HFF-Myc (cell line): ENCODE data around the gene MED31.
"Not testable (repeated sequence)": the region's sequence is repeated elsewhere in the genome, so short reads cannot be mapped to it uniquely, and the experiment has no call there.

ENCODE experiments used
- DNase-seq: peaks from one replicate; pipeline ENCODE4 v3.0.0-alpha.2; 2011; ENCODE audit warnings: low read depth; ENCODE audit errors: extremely low read depth
- H3K4me3 ChIP-seq: replicated peaks from 2 replicates; pipeline ENCODE4 v1.5.1; 2011; ENCODE audit warnings: low read depth, mild to moderate bottlenecking, control low read depth, low read length
- TF ChIP-seq, protein P1 (sequence below): IDR thresholded peaks from 2 replicates; pipeline ENCODE4 v1.5.1; 2012; ENCODE audit warnings: mild to moderate bottlenecking, low read depth, low read length, control low read depth; ENCODE audit errors: missing control alignments

MED31 gene

GRCh38 chr17:6695051-6695450 lies 43.6 kb upstream of the MED31 start:
- no peak for DNase-seq
- no peak overlapping the region for H3K4me3 ChIP-seq
- TF ChIP-seq, protein P1, sequence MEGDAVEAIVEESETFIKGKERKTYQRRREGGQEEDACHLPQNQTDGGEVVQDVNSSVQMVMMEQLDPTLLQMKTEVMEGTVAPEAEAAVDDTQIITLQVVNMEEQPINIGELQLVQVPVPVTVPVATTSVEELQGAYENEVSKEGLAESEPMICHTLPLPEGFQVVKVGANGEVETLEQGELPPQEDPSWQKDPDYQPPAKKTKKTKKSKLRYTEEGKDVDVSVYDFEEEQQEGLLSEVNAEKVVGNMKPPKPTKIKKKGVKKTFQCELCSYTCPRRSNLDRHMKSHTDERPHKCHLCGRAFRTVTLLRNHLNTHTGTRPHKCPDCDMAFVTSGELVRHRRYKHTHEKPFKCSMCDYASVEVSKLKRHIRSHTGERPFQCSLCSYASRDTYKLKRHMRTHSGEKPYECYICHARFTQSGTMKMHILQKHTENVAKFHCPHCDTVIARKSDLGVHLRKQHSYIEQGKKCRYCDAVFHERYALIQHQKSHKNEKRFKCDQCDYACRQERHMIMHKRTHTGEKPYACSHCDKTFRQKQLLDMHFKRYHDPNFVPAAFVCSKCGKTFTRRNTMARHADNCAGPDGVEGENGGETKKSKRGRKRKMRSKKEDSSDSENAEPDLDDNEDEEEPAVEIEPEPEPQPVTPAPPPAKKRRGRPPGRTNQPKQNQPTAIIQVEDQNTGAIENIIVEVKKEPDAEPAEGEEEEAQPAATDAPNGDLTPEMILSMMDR = no peak

DNA sequence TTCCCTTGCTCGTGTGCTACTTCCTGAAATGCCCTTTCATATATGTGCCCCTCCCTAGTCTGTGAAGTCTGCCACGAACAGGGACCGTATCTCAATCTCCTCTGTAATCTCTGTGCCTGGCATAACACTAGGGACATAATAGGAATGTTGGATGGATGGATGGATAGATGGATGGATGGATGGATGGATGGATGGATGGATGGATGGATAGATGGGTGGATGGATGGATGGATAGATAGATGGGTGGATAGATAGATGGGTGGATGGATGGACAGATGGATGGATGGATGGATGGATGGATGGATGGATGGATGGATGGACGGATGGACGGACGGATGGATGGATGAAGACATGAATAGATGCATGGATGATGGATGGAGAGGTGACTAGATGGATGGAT lies 40.6 kb upstream of the MED31 start:
- DNase-seq, H3K4me3 ChIP-seq: not testable (repeated sequence)

DNA sequence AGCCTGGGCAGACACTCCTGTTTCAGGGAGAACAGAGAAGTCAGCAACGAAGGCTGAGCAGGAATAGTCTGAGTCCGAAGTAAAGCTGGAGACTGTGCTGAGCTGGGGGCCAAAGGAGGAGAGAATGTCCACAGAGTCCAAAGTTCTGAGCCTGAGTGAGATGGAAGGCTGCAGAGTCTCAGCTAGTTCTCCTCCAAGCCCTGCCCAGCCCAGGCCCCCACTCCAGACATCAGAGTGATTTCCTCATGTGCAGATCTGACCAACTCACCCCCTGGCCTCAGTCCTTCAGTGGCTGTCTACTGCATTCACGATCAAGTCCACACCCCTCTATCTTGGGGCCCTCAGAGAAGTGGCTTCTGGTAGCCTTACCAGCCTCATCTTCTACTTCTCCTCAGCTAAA lies 40.1 kb upstream of the MED31 start:
- TF ChIP-seq, protein P1 = no peak

DNA sequence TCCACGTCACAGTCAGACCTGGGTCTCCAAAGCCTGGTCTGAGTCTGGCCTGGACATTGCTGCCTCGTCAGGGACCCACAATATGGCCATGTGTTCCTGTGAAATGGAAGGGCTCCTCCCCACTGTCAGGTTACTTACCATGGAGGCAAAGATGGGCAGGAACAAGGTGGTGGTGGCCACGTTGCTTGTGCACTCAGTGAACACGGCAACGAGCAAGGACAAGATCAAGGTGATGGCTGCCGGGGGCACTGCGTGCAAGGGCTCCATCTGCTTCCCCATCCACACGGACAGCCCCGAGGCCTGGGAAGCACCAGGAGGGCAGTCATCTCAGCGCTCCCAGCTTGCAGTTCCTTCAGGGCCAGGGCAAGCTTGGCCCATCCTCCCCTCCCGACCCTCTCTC lies 39.2 kb upstream of the MED31 start:
- H3K4me3 ChIP-seq = no peak overlapping the region
- no peak for DNase-seq
- TF ChIP-seq, protein P1 = no peak

More for the DNA sequence above, 40.1 kb upstream of the MED31 start:
- no peak overlapping the region for H3K4me3 ChIP-seq
- no peak for DNase-seq

DNA sequence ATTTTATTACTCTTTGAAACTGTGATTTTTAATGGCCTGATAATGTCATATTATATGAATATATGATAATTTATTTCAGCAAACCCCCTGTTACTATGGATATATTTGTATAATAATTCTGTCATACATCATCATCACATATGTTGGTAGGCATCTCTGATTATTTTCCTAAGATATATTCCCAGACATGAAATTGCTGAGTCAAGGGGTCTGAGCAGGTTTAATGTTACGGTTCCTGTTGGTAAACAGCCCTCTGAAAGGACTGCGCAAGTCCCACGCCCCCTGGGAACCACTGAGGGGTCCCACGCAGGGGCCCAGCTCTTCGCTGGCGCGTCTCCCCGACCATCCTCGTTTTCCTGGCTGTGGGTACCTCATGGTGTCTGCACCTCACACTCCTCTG lies 37.5 kb upstream of the MED31 start:
- no peak for DNase-seq
- no peak overlapping the region for H3K4me3 ChIP-seq
- TF ChIP-seq, protein P1 = no peak

GRCh38 chr17:6686026-6686425 lies 34.6 kb upstream of the MED31 start:
- no peak for DNase-seq
- TF ChIP-seq, protein P1 = no peak
- H3K4me3 ChIP-seq = no peak overlapping the region

- TF ChIP-seq, protein P1 = no peak
- no peak for DNase-seq
- no peak overlapping the region for H3K4me3 ChIP-seq
Measured at GRCh38 chr17:6684881-6685767, 33.7 kb upstream of the MED31 start.
